Endothelial cell of umbilical vein (primary cell): ENCODE data around the gene ACHE. TPM values are rescaled to one million over a fixed set of nuclear protein-coding genes. Genes with fewer than 3 reads are reported as not detected.

Source experiments
- BruUV-seq: library from RNA; stranded (reverse); fragments of 400-500 nt; replicated peaks from 2 replicates; lab custom pipeline; 2021; lab: Mats Ljungman, UMichigan
- CTCF ChIA-PET: fragments of 300-600, 350-600 bp; sonication (Branson Sonifier 250); formaldehyde crosslinking; loops from one replicate; lab custom pipeline; 2021; ENCODE audit warnings: antibody characterized with exemption, inconsistent platforms; lab: Charles Lee
- POLR2A ChIA-PET: fragments of 300-600, 350-600 bp; sonication (Branson Sonifier 250); formaldehyde crosslinking; loops from one replicate; lab custom pipeline; 2021; ENCODE audit warnings: antibody characterized with exemption, inconsistent platforms; lab: Charles Lee
- DNase-seq: peaks from one replicate; pipeline ENCODE4 v3.0.0-alpha.2; 2011; ENCODE audit warnings: low read depth, low spot score
- FAIRE-seq: peaks from 2 replicates; lab custom pipeline; 2011; peaks lifted over from hg19 to GRCh38; lab: Jason Lieb, UNC
- H2AFZ ChIP-seq: 2 replicates; pipeline ENCODE4 v1.6.0; 2012; ENCODE audit warnings: low read depth, low read length, control low read depth, inconsistent platforms
- H3K27ac ChIP-seq: 2 replicates; pipeline ENCODE4 v1.5.1; 2011; ENCODE audit warnings: low read depth, mild to moderate bottlenecking, control low read depth, low read length, moderate library complexity; ENCODE audit not compliant: insufficient read depth
- H3K27me3 ChIP-seq, 2 experiments: 2 replicates each; pipeline versions ENCODE4 v1.6.0 to v1.6.1; 2011; ENCODE audit warnings: low read length in 2 of 2, mixed read lengths in 1 of 2; ENCODE audit not compliant: control insufficient read depth in 2 of 2, insufficient read depth in 2 of 2
- H3K36me3 ChIP-seq, 2 experiments: 2 replicates in 1 of 2; 3 replicates in 1 of 2; pipeline ENCODE4 v1.5.1; 2011; ENCODE audit warnings: low read length in 2 of 2, mild to moderate bottlenecking in 1 of 2, moderate library complexity in 1 of 2; ENCODE audit not compliant: control insufficient read depth in 2 of 2, insufficient read depth in 2 of 2; ENCODE audit errors: extremely low read depth in 1 of 2
- H3K4me1 ChIP-seq: 3 replicates; pipeline ENCODE4 v1.5.1; 2011; ENCODE audit warnings: mild to moderate bottlenecking, low read length; ENCODE audit not compliant: control insufficient read depth, insufficient read depth; ENCODE audit errors: extremely low read depth
- H3K4me2 ChIP-seq: 2 replicates; pipeline ENCODE4 v1.6.1; 2011; ENCODE audit warnings: low read length, control low read depth, mixed read lengths; ENCODE audit not compliant: insufficient read depth
- H3K4me3 ChIP-seq, 3 experiments: fragments of 200-600 bp in 1 of 3; sonication (generic), shearing (Covaris generic) in 1 of 3; replicated peaks in 1 of 3; 2 replicates each; pipeline ENCODE4 v1.5.1; 2011 to 2016; ENCODE audit warnings: control low read depth in 3 of 3, low read length in 3 of 3, mild to moderate bottlenecking in 2 of 3, inconsistent platforms in 1 of 3, low read depth in 1 of 3, moderate library complexity in 1 of 3; ENCODE audit not compliant: insufficient read depth in 1 of 3
- H3K79me2 ChIP-seq: 2 replicates; pipeline ENCODE4 v1.6.0; 2012; ENCODE audit warnings: low read length, inconsistent platforms; ENCODE audit not compliant: control insufficient read depth, insufficient read depth
- H3K9ac ChIP-seq: replicated peaks from 2 replicates; pipeline ENCODE3; 2011; ENCODE audit warnings: low read length, control low read depth; ENCODE audit not compliant: insufficient read depth; ENCODE audit errors: extremely low read depth
- H3K9me1 ChIP-seq: replicated peaks from 3 replicates; pipeline ENCODE4 v1.6.0; 2011; ENCODE audit warnings: mild to moderate bottlenecking, low read length; ENCODE audit not compliant: control insufficient read depth, insufficient read depth; ENCODE audit errors: extremely low read depth
- H3K9me3 ChIP-seq: replicated peaks from 2 replicates; pipeline ENCODE4 v1.5.1; 2012; ENCODE audit warnings: low read length, inconsistent platforms; ENCODE audit not compliant: control insufficient read depth, insufficient read depth
- H4K20me1 ChIP-seq: replicated peaks from 2 replicates; pipeline ENCODE3; 2011; ENCODE audit warnings: mild to moderate bottlenecking, low read length; ENCODE audit not compliant: control insufficient read depth, insufficient read depth; ENCODE audit errors: extremely low read depth
- EZH2 ChIP-seq: IDR thresholded peaks from 2 replicates; pipeline ENCODE4 v1.6.1; 2012; ENCODE audit warnings: borderline replicate concordance, low read depth, mild to moderate bottlenecking, moderate library complexity, low read length, inconsistent platforms; ENCODE audit not compliant: severe bottlenecking
- FOS ChIP-seq: IDR thresholded peaks from 2 replicates; pipeline ENCODE4 v1.6.1; 2011; ENCODE audit warnings: mild to moderate bottlenecking, low read length, moderate library complexity, borderline replicate concordance; ENCODE audit not compliant: insufficient read depth
- GATA2 ChIP-seq: IDR thresholded peaks from 2 replicates; pipeline ENCODE4 v1.7.0; 2011; ENCODE audit warnings: low read depth, mild to moderate bottlenecking, moderate library complexity, mixed read lengths, low read length; ENCODE audit not compliant: insufficient read length, insufficient read depth
- JUN ChIP-seq: IDR thresholded peaks from 2 replicates; pipeline ENCODE4 v1.6.1; 2011; ENCODE audit warnings: borderline replicate concordance, low read depth; ENCODE audit not compliant: insufficient read length, insufficient read depth
- MYC ChIP-seq: IDR thresholded peaks from one replicate; pipeline ENCODE4 v1.6.1; 2011; ENCODE audit warnings: mild to moderate bottlenecking, low read depth, low read length
- POLR2A ChIP-seq: IDR thresholded peaks from 2 replicates; pipeline ENCODE4 v1.6.1; 2012; ENCODE audit warnings: low read depth, mild to moderate bottlenecking, control low read depth, low read length
- POLR2AphosphoS5 ChIP-seq: IDR thresholded peaks from 2 replicates; pipeline ENCODE4 v1.6.1; 2012; ENCODE audit warnings: low read depth, mild to moderate bottlenecking, control low read depth, low read length, moderate library complexity; ENCODE audit not compliant: insufficient read depth
- dilution Hi-C: fragments of 300-500 bp; cut with MboI; formaldehyde crosslinking; loops from one replicate; pipeline ENCODE4 v1.15.0; 2019; ENCODE audit warnings: low sequenced_read_pairs; ENCODE audit not compliant: extremely low pct_ligation_motif_present
- intact Hi-C: fragments of 100-400 bp; cut with micrococcal nuclease; formaldehyde crosslinking; loops from one replicate; pipeline ENCODE4 v1.10.0; 2022
- polyA plus RNA-seq, 4 experiments: library from polyadenylated mRNA; depleted of rRNA in 3 of 4; stranded (reverse) in 3 of 4; unstranded in 1 of 4; fragments of >200 nt; gene quantifications; 2 replicates each; pipeline versions ENCODE4 v1.2.1 to v1.2.3, GENCODE V29; 2011 to 2012; ENCODE audit warnings: missing spikeins in 1 of 4
- total RNA-seq: library from RNA; stranded (reverse); gene quantifications from 2 replicates; pipeline ENCODE4 v1.2.3, GENCODE V29; 2021
- TF ChIP-seq, protein P1 (sequence below): IDR thresholded peaks from 2 replicates; pipeline ENCODE4 v1.6.1; 2011; ENCODE audit not compliant: insufficient read depth, insufficient read length
- TF ChIP-seq, protein P2 (sequence below), 2 donors: IDR thresholded peaks; 1 replicate in 1 of 2; 2 replicates in 1 of 2; pipeline ENCODE4 v1.5.1; 2011; ENCODE audit warnings: low read length in 2 of 2, mild to moderate bottlenecking in 2 of 2, moderate library complexity in 2 of 2, control low read depth in 1 of 2, inconsistent platforms in 1 of 2, low read depth in 1 of 2; ENCODE audit not compliant: insufficient read depth in 1 of 2; ENCODE audit errors: extremely low read depth in 1 of 2

The ACHE gene
- total and polyA plus RNA-seq, 2 donors (not counting 3 experiments of a cell fraction or from before 2014, with no cell fraction given): 0.18 to 0.28 TPM

DNA sequence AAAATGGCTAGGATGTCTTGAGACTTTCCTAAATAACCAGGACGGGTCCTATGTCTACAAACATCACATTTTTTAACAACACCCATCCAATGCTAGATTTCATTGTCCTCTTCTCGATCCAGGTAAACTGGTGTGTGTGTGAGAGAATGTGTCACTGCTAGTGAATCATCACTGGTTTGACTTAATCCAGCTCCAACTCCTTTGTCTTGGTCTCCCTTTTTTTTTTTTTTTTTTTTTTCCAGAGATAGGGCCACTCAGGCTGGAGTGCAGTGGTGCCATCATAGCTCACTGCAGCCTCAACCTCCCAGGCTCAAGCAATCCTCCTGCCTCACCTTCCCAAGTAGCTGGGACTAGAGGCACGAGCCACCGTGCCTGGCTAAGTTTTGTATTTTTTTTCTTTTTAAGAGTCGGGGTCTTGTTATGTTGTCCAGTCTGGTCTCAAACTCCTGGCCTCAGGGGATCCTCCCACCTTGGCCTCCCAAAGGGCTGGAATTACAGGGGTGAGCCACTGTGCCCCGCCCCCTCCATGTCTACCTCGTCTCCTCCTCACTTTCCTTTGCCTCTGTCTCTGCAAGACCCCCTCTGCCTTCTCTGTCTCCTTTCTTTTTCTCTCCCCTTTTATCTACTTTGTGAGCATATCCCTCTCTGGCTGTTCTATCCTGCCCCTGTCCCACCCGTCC lies 4.0 kb downstream of the ACHE start:
- H3K79me2 ChIP-seq: peaks cover 15% of the 10 kb centered on the region
- H3K36me3 ChIP-seq: peaks cover 5 to 12% of the 10 kb centered on the region in 2 experiments
- no peaks in the 10 kb centered on the region for H3K9me3 ChIP-seq
- ChIA-PET CTCF (interaction anchor here (0.6 to 1.4 kb wide), 4 partner anchors 28 to 400 kb away, joined by 3 to 5 read pairs (median 4); no protein-coding TSS in a partner anchor), POLR2A (no interaction called here)
- dilution Hi-C loops: no loop called here
- intact Hi-C loops: loop anchor here (5.0 to 10.0 kb wide), 3 partner anchors 76 to 403 kb away; partner anchors contain the start of genes MUC12 and VGF
- TF ChIP-seq FOS (no peak), JUN (no peak), EZH2 (no peak), GATA2 (no peak), POLR2AphosphoS5 (no peak), POLR2A (no peak), MYC (no peak)
- TF ChIP-seq, protein P1, sequence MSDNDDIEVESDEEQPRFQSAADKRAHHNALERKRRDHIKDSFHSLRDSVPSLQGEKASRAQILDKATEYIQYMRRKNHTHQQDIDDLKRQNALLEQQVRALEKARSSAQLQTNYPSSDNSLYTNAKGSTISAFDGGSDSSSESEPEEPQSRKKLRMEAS: no peak
- TF ChIP-seq, protein P2, sequence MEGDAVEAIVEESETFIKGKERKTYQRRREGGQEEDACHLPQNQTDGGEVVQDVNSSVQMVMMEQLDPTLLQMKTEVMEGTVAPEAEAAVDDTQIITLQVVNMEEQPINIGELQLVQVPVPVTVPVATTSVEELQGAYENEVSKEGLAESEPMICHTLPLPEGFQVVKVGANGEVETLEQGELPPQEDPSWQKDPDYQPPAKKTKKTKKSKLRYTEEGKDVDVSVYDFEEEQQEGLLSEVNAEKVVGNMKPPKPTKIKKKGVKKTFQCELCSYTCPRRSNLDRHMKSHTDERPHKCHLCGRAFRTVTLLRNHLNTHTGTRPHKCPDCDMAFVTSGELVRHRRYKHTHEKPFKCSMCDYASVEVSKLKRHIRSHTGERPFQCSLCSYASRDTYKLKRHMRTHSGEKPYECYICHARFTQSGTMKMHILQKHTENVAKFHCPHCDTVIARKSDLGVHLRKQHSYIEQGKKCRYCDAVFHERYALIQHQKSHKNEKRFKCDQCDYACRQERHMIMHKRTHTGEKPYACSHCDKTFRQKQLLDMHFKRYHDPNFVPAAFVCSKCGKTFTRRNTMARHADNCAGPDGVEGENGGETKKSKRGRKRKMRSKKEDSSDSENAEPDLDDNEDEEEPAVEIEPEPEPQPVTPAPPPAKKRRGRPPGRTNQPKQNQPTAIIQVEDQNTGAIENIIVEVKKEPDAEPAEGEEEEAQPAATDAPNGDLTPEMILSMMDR (IDR thresholded peaks at IDR 0.05; ENCODE audit: extremely low read depth in 1 of 2, insufficient read depth in 1 of 2, low read depth in 1 of 2, low read length in 2 of 2): no peak
- H3K4me2 ChIP-seq: no peak overlapping the region
- H3K27me3 ChIP-seq: peaks cover 7 to 17% of the 10 kb centered on the region in 2 experiments
- no TSS peak for BruUV-seq
- no peak overlapping the region for H3K4me3 ChIP-seq
- no peak overlapping the region for H3K27ac ChIP-seq
- no peak for DNase-seq
- FAIRE-seq: no peak
- H3K4me1 ChIP-seq: peaks cover 45% of the 10 kb centered on the region
- no peak overlapping the region for H2AFZ ChIP-seq
- H3K9ac ChIP-seq: no peak overlapping the region
- H4K20me1 ChIP-seq: no peaks in the 10 kb centered on the region
- H3K9me1 ChIP-seq: no peaks in the 10 kb centered on the region
